ENCODE data around the gene FAM229B.

DNA sequence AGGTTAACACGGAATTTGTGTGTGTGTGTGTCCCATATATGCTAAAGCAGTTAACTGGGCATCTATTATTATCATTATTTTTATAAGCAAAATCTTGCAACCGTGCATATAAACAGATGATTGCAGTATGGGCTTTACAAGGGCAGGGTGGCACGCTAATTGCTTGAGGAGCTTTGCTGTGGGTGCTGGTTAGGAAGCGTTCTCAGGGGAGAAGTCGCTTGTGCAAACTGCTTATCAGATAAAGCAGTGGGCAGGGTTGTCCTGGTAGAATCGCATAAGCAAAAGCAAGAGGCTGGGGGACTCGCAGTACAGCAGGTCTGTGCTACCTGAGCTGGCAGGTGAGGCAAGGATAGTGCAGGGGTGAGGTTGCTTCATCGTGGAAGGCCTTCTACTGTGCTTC lies 43.2 kb upstream of the FAM229B start:
- TF ChIP-seq, protein P1, sequence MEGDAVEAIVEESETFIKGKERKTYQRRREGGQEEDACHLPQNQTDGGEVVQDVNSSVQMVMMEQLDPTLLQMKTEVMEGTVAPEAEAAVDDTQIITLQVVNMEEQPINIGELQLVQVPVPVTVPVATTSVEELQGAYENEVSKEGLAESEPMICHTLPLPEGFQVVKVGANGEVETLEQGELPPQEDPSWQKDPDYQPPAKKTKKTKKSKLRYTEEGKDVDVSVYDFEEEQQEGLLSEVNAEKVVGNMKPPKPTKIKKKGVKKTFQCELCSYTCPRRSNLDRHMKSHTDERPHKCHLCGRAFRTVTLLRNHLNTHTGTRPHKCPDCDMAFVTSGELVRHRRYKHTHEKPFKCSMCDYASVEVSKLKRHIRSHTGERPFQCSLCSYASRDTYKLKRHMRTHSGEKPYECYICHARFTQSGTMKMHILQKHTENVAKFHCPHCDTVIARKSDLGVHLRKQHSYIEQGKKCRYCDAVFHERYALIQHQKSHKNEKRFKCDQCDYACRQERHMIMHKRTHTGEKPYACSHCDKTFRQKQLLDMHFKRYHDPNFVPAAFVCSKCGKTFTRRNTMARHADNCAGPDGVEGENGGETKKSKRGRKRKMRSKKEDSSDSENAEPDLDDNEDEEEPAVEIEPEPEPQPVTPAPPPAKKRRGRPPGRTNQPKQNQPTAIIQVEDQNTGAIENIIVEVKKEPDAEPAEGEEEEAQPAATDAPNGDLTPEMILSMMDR (IDR thresholded peaks at IDR 0.05; ENCODE audit: insufficient read depth, low read depth, low read length), result no peak
- TF ChIP-seq EZH2 (IDR thresholded peaks at IDR 0.05; ENCODE audit: insufficient read depth, low read length), result no peak
